ENCODE measurements around the gene GGT6. TPM values are rescaled to one million over a fixed set of nuclear protein-coding genes. Genes with fewer than 3 reads are reported as not detected.
A peak's percentile ranks its signal among the peaks of the same experiment; 100 is the strongest.

GGT6 gene
- polyA plus RNA-seq, 2 of the 4 experiments (the other 2 are of a cell fraction): not detected

DNA sequence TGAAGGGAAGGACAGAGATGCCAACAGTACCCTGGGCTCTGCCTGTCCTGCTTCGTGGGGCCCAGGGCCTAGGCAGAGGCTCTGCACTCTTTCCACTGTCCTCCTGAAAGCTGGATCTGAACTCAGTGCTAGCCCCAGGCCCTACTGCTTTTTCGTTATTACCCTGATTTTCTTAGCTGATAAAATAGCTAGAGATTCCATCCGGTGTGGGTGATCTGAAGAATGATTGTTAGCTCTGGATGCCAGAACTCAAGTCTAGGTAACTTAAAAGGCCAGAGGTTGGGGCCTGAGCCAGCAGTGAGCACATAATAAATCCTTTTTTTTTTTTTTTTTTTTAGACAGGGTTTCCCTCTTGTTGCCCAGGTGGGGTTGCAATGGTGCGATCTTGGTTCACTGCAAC, 3.4 kb downstream of the GGT6 start:
- 73% methylated on average over 4 of the region's 4 CpGs for WGBS (ENCODE audit: missing lambda C conversion rate)
- H3K4me3 ChIP-seq: no peak overlapping the region
- H3K4me1 ChIP-seq: peaks cover 12% of the 10 kb centered on the region
- TF ChIP-seq, protein P1, sequence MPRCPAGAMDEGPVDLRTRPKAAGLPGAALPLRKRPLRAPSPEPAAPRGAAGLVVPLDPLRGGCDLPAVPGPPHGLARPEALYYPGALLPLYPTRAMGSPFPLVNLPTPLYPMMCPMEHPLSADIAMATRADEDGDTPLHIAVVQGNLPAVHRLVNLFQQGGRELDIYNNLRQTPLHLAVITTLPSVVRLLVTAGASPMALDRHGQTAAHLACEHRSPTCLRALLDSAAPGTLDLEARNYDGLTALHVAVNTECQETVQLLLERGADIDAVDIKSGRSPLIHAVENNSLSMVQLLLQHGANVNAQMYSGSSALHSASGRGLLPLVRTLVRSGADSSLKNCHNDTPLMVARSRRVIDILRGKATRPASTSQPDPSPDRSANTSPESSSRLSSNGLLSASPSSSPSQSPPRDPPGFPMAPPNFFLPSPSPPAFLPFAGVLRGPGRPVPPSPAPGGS (IDR thresholded peaks at IDR 0.05): no peak
- TF ChIP-seq NFE2L2 (conservative IDR thresholded peaks at IDR 0.05; ENCODE audit: low read length): no peak
- no peak for TF ChIP-seq TP53 (CRISPR knock-in tag; IDR thresholded peaks at IDR 0.05)
- no peak for TF ChIP-seq ZC3H11A (IDR thresholded peaks at IDR 0.05)
- no peak for TF ChIP-seq EHF (CRISPR knock-in tag; IDR thresholded peaks at IDR 0.05)
- TF ChIP-seq MAZ (IDR thresholded peaks at IDR 0.05; ENCODE audit: borderline replicate concordance, low read depth, low read length): no peak
- TF ChIP-seq TFCP2L1 (CRISPR knock-in tag; IDR thresholded peaks at IDR 0.05): no peak
- TF ChIP-seq MAFK (IDR thresholded peaks at IDR 0.05; ENCODE audit: partially characterized antibody): no peak
- TF ChIP-seq RNF2 (IDR thresholded peaks at IDR 0.05; ENCODE audit: borderline replicate concordance, low read depth): no peak
- no peak for TF ChIP-seq SREBF2 (IDR thresholded peaks at IDR 0.05)
- TF ChIP-seq, protein P2, sequence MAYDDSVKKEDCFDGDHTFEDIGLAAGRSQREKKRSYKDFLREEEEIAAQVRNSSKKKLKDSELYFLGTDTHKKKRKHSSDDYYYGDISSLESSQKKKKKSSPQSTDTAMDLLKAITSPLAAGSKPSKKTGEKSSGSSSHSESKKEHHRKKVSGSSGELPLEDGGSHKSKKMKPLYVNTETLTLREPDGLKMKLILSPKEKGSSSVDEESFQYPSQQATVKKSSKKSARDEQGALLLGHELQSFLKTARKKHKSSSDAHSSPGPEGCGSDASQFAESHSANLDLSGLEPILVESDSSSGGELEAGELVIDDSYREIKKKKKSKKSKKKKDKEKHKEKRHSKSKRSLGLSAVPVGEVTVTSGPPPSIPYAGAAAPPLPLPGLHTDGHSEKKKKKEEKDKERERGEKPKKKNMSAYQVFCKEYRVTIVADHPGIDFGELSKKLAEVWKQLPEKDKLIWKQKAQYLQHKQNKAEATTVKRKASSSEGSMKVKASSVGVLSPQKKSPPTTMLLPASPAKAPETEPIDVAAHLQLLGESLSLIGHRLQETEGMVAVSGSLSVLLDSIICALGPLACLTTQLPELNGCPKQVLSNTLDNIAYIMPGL (CRISPR knock-in tag; IDR thresholded peaks at IDR 0.05; ENCODE audit: borderline replicate concordance): no peak
- no peak for TF ChIP-seq POLR2A (IDR thresholded peaks at IDR 0.05; ENCODE audit: low read length)
- no peak overlapping the region for H3K4me2 ChIP-seq
- no peak for DNase-seq (ENCODE audit: low read depth in 1 of 2, low spot score in 1 of 2)
- POLR2A ChIA-PET: no interaction called here
- H3K9me3 ChIP-seq: no peaks in the 10 kb centered on the region
- no peak for ATAC-seq
- CTCF ChIA-PET: interaction anchor here (0.6 to 5.9 kb wide), 7 partner anchors 10 to 324 kb away, joined by 3 to 78 read pairs (median 3); partner anchors contain the start of gene SMTNL2
- no peak for FAIRE-seq
- H3K27ac ChIP-seq: no peak overlapping the region

DNA sequence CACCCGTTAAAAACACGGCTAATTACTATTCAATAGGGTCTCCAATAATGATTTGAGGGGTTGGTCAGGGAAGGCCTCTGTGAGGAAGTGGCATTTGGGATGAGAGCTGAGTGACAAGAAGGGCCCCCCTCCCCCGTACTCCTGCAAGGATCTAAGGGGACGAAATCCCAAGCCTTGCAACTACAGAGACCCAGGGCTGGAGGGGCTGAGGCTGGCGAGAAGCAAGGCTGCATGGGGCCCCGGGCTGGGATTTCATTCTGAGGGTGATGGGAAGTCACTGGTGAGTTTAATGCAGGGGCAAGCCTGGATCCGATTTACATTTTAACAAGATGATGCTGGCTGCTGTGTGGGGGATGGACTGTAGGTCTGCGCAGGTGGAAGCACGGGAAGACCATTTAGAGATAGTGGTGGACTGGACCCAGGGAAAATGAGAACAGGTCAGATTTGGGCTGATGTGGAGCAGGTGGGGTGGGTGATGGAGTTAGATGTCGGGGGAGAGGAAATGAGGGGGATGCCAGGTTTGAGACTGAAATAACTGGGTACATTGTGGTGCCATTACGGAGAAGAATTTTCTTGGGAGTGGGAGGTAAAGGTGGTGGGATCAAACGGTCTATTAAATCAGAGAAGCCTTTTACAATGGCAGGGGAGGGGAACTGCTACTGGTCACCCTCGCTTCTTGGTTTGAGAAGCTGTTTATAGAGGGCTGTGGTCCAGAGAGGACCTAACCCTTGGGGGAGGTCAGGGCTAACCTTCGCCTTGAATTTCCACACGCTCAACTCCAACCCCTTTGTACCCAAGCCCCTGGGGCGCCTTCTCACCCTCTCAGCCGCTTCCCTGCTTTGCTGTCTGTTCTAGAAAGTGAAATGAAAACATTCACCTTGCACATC, 4.3 kb downstream of the GGT6 start:
- Histone ChIP-seq H3K9me3 (no peaks in the 10 kb centered on the region), H3K27ac (peak overlapping the region; percentile 84 to 89), H3K4me2 (peak overlapping the region; percentile 87), H3K4me3 (peak overlapping the region; percentile 92), H3K4me1 (peaks cover 12% of the 10 kb centered on the region)
- WGBS (ENCODE audit: missing lambda C conversion rate): 75% methylated on average over 17 of the region's 17 CpGs
- ChIA-PET CTCF (interaction anchor here (0.8 to 5.9 kb wide), 6 partner anchors 11 to 333 kb away, joined by 3 to 78 read pairs (median 3); no protein-coding TSS in a partner anchor), POLR2A (interaction anchor here (1.0 to 2.3 kb wide), 7 partner anchors 11 to 57 kb away, joined by 3 to 13 read pairs (median 4); partner anchors contain the start of gene SPNS2)
- FAIRE-seq (no peak), DNase-seq (ENCODE audit: low read depth in 1 of 2, low spot score in 1 of 2) (no peak), ATAC-seq (no peak)
- TF ChIP-seq, protein P3, sequence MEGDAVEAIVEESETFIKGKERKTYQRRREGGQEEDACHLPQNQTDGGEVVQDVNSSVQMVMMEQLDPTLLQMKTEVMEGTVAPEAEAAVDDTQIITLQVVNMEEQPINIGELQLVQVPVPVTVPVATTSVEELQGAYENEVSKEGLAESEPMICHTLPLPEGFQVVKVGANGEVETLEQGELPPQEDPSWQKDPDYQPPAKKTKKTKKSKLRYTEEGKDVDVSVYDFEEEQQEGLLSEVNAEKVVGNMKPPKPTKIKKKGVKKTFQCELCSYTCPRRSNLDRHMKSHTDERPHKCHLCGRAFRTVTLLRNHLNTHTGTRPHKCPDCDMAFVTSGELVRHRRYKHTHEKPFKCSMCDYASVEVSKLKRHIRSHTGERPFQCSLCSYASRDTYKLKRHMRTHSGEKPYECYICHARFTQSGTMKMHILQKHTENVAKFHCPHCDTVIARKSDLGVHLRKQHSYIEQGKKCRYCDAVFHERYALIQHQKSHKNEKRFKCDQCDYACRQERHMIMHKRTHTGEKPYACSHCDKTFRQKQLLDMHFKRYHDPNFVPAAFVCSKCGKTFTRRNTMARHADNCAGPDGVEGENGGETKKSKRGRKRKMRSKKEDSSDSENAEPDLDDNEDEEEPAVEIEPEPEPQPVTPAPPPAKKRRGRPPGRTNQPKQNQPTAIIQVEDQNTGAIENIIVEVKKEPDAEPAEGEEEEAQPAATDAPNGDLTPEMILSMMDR (IDR thresholded peaks at IDR 0.05): no peak
- TF ChIP-seq ZFP36 (IDR thresholded peaks at IDR 0.05; ENCODE audit: borderline replicate concordance, partially characterized antibody): no peak
- TF ChIP-seq, protein P2 (CRISPR knock-in tag; IDR thresholded peaks at IDR 0.05; ENCODE audit: borderline replicate concordance): no peak
- TF ChIP-seq TP53 (CRISPR knock-in tag; IDR thresholded peaks at IDR 0.05): no peak
- no peak for TF ChIP-seq HEYL (CRISPR knock-in tag; IDR thresholded peaks at IDR 0.05)
- no peak for TF ChIP-seq RFX5 (IDR thresholded peaks at IDR 0.05)
- TF ChIP-seq, protein P4, sequence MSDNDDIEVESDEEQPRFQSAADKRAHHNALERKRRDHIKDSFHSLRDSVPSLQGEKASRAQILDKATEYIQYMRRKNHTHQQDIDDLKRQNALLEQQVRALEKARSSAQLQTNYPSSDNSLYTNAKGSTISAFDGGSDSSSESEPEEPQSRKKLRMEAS (IDR thresholded peaks at IDR 0.05): no peak
- TF ChIP-seq NR3C1 (IDR thresholded peaks at IDR 0.05): no peak
- no peak for TF ChIP-seq MAZ (IDR thresholded peaks at IDR 0.05; ENCODE audit: borderline replicate concordance, low read depth, low read length)
- no peak for TF ChIP-seq KDM5A (IDR thresholded peaks at IDR 0.05)
- TF ChIP-seq, protein P5, sequence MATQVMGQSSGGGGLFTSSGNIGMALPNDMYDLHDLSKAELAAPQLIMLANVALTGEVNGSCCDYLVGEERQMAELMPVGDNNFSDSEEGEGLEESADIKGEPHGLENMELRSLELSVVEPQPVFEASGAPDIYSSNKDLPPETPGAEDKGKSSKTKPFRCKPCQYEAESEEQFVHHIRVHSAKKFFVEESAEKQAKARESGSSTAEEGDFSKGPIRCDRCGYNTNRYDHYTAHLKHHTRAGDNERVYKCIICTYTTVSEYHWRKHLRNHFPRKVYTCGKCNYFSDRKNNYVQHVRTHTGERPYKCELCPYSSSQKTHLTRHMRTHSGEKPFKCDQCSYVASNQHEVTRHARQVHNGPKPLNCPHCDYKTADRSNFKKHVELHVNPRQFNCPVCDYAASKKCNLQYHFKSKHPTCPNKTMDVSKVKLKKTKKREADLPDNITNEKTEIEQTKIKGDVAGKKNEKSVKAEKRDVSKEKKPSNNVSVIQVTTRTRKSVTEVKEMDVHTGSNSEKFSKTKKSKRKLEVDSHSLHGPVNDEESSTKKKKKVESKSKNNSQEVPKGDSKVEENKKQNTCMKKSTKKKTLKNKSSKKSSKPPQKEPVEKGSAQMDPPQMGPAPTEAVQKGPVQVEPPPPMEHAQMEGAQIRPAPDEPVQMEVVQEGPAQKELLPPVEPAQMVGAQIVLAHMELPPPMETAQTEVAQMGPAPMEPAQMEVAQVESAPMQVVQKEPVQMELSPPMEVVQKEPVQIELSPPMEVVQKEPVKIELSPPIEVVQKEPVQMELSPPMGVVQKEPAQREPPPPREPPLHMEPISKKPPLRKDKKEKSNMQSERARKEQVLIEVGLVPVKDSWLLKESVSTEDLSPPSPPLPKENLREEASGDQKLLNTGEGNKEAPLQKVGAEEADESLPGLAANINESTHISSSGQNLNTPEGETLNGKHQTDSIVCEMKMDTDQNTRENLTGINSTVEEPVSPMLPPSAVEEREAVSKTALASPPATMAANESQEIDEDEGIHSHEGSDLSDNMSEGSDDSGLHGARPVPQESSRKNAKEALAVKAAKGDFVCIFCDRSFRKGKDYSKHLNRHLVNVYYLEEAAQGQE (IDR thresholded peaks at IDR 0.05): no peak
- no peak for TF ChIP-seq CHD2 (IDR thresholded peaks at IDR 0.05; ENCODE audit: low read length, partially characterized antibody)
- no peak for TF ChIP-seq POLR2A (IDR thresholded peaks at IDR 0.05; ENCODE audit: low read length)
- no peak for TF ChIP-seq FOSL2 (IDR thresholded peaks at IDR 0.05)
- TF ChIP-seq FOSL2 (CRISPR knock-in tag; IDR thresholded peaks at IDR 0.05): no peak
- no peak for TF ChIP-seq EHF (CRISPR knock-in tag; IDR thresholded peaks at IDR 0.05)
